ENCODE data around the gene SLC32A1. TPM values are rescaled to one million over a fixed set of nuclear protein-coding genes. Genes with fewer than 3 reads are reported as not detected.

SLC32A1 gene
- total RNA-seq, 1 experiment from 2014 or later, result 0.09 TPM

DNA sequence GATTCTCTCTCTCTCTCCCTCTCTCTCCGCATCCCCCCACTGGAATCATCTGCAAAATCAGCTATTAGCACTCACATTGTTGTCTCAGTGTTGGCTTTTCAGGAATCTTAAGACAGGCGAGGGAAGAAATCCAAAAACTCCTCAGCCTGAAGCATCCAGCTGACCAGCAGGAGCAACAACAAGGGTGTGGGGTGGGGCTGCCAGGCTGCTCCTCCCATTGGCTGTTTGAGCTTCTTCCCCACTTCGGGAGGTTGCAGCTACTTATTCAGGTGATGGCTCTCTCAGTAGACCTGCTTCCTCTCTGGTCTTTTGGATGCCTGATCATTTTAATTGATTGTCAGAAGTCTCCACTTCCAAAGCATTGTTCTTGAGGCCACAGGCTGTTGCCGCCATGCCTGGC is 24.1 kb upstream of the SLC32A1 start (continued):
- TF ChIP-seq, protein P1, sequence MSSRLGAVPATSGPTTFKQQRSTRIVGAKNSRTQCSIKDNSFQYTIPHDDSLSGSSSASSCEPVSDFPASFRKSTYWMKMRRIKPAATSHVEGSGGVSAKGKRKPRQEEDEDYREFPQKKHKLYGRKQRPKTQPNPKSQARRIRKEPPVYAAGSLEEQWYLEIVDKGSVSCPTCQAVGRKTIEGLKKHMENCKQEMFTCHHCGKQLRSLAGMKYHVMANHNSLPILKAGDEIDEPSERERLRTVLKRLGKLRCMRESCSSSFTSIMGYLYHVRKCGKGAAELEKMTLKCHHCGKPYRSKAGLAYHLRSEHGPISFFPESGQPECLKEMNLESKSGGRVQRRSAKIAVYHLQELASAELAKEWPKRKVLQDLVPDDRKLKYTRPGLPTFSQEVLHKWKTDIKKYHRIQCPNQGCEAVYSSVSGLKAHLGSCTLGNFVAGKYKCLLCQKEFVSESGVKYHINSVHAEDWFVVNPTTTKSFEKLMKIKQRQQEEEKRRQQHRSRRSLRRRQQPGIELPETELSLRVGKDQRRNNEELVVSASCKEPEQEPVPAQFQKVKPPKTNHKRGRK (CRISPR knock-in tag; IDR thresholded peaks at IDR 0.05; ENCODE audit: borderline replicate concordance), result no peak
- TF ChIP-seq JUN (CRISPR knock-in tag; IDR thresholded peaks at IDR 0.05), result no peak
- no peak for TF ChIP-seq ZBTB21 (CRISPR knock-in tag; IDR thresholded peaks at IDR 0.05; ENCODE audit: borderline replicate concordance)
- no peak for TF ChIP-seq ZNF121 (CRISPR knock-in tag; IDR thresholded peaks at IDR 0.05)
- no peak for TF ChIP-seq FOXJ3 (CRISPR knock-in tag; IDR thresholded peaks at IDR 0.05; ENCODE audit: borderline replicate concordance)

DNA sequence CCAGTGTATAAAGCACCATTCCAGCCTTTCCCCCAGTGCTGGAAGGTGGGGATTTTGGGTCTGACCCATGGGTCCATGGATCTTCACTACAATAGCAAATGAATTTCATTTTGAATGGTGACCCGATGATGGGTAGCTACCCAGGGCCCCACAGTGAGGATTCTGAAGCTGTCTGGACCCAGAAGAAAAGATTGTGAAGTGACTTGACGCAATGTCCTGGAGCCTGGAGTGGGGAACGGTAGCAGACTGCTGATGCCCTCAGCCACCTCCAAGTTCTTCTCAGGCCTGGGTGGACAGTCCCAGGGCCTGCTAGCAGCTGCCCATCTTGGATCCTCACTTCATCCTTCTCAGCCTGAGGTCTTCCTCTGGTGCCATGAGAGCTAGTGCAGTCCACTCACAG is 23.4 kb upstream of the SLC32A1 start:
- no peaks in the 10 kb centered on the region for H3K36me3 Mint-ChIP-seq

GRCh38 chr20:38703526-38703925 is 20.8 kb upstream of the SLC32A1 start:
- Mint-ChIP-seq H3K4me1 (peaks cover 6% of the 10 kb centered on the region), H3K27ac (no peak overlapping the region), H3K27me3 (ENCODE audit: low read depth) (peaks cover 13% of the 10 kb centered on the region), H3K36me3 (no peaks in the 10 kb centered on the region), H3K9me3 (no peaks in the 10 kb centered on the region), H3K4me3 (no peak overlapping the region)
- ATAC-seq (no peak), DNase-seq (ENCODE audit: low spot score) (no peak)
- CTCF ChIA-PET, result interaction anchor here (0.9 to 1.8 kb wide), 4 partner anchors 22 to 54 kb away, joined by 4 to 5 read pairs (median 4); no protein-coding TSS in a partner anchor
- POLR2A ChIA-PET, result no interaction called here
- TF ChIP-seq MYBL2 (CRISPR knock-in tag; IDR thresholded peaks at IDR 0.05) (no peak), ZBTB21 (CRISPR knock-in tag; IDR thresholded peaks at IDR 0.05; ENCODE audit: borderline replicate concordance) (no peak), ZNF121 (CRISPR knock-in tag; IDR thresholded peaks at IDR 0.05) (no peak), SMAD4 (CRISPR knock-in tag; IDR thresholded peaks at IDR 0.05) (no peak), ZBTB43 (CRISPR knock-in tag; IDR thresholded peaks at IDR 0.05) (no peak), TP53 (CRISPR knock-in tag; IDR thresholded peaks at IDR 0.05) (no peak), ZNF232 (CRISPR knock-in tag; IDR thresholded peaks at IDR 0.05) (no peak), ZMAT4 (CRISPR knock-in tag; IDR thresholded peaks at IDR 0.05) (no peak), USF2 (CRISPR knock-in tag; IDR thresholded peaks at IDR 0.05) (no peak), GTF2I (CRISPR knock-in tag; conservative IDR thresholded peaks at IDR 0.05) (no peak), FOXK1 (CRISPR knock-in tag; IDR thresholded peaks at IDR 0.05) (no peak), MAX (CRISPR knock-in tag; IDR thresholded peaks at IDR 0.05) (no peak), FOXJ3 (CRISPR knock-in tag; IDR thresholded peaks at IDR 0.05; ENCODE audit: borderline replicate concordance) (no peak), ZNF396 (CRISPR knock-in tag; IDR thresholded peaks at IDR 0.05; ENCODE audit: borderline replicate concordance) (no peak)

More for the DNA sequence above, 23.4 kb upstream of the SLC32A1 start:
- Mint-ChIP-seq H3K4me1 (no peaks in the 10 kb centered on the region), H3K27ac (no peak overlapping the region), H3K9me3 (no peaks in the 10 kb centered on the region), H3K4me3 (no peak overlapping the region), H3K27me3 (ENCODE audit: low read depth) (peaks cover 16% of the 10 kb centered on the region)
- DNase-seq (ENCODE audit: low spot score) (no peak), ATAC-seq (no peak)
- ChIA-PET POLR2A (interaction anchor here (1.1 kb wide), 1 partner anchor 48 kb away, joined by 3 read pairs; no protein-coding TSS in a partner anchor), CTCF (interaction anchor here (1.3 to 2.2 kb wide), 2 partner anchors 15 to 42 kb away, joined by 4 to 10 read pairs; no protein-coding TSS in a partner anchor)
- TF ChIP-seq SMAD4 (CRISPR knock-in tag; IDR thresholded peaks at IDR 0.05) (no peak), CREM (CRISPR knock-in tag; IDR thresholded peaks at IDR 0.05) (no peak), HMGA2 (CRISPR knock-in tag; IDR thresholded peaks at IDR 0.05) (no peak), JUN (CRISPR knock-in tag; IDR thresholded peaks at IDR 0.05) (no peak), MYBL2 (CRISPR knock-in tag; IDR thresholded peaks at IDR 0.05) (no peak)
- TF ChIP-seq, protein P2, sequence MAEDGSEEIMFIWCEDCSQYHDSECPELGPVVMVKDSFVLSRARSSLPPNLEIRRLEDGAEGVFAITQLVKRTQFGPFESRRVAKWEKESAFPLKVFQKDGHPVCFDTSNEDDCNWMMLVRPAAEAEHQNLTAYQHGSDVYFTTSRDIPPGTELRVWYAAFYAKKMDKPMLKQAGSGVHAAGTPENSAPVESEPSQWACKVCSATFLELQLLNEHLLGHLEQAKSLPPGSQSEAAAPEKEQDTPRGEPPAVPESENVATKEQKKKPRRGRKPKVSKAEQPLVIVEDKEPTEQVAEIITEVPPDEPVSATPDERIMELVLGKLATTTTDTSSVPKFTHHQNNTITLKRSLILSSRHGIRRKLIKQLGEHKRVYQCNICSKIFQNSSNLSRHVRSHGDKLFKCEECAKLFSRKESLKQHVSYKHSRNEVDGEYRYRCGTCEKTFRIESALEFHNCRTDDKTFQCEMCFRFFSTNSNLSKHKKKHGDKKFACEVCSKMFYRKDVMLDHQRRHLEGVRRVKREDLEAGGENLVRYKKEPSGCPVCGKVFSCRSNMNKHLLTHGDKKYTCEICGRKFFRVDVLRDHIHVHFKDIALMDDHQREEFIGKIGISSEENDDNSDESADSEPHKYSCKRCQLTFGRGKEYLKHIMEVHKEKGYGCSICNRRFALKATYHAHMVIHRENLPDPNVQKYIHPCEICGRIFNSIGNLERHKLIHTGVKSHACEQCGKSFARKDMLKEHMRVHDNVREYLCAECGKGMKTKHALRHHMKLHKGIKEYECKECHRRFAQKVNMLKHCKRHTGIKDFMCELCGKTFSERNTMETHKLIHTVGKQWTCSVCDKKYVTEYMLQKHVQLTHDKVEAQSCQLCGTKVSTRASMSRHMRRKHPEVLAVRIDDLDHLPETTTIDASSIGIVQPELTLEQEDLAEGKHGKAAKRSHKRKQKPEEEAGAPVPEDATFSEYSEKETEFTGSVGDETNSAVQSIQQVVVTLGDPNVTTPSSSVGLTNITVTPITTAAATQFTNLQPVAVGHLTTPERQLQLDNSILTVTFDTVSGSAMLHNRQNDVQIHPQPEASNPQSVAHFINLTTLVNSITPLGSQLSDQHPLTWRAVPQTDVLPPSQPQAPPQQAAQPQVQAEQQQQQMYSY (CRISPR knock-in tag; IDR thresholded peaks at IDR 0.05), result no peak
- TF ChIP-seq, protein P3, sequence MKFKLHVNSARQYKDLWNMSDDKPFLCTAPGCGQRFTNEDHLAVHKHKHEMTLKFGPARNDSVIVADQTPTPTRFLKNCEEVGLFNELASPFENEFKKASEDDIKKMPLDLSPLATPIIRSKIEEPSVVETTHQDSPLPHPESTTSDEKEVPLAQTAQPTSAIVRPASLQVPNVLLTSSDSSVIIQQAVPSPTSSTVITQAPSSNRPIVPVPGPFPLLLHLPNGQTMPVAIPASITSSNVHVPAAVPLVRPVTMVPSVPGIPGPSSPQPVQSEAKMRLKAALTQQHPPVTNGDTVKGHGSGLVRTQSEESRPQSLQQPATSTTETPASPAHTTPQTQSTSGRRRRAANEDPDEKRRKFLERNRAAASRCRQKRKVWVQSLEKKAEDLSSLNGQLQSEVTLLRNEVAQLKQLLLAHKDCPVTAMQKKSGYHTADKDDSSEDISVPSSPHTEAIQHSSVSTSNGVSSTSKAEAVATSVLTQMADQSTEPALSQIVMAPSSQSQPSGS (CRISPR knock-in tag; IDR thresholded peaks at IDR 0.05; ENCODE audit: borderline replicate concordance, low read depth), result no peak

All from WTC11 (cell line).